Kidney (tissue), 14 donors: ENCODE measurements around the gene ADGRV1. TPM values are rescaled to one million over a fixed set of nuclear protein-coding genes. Genes with fewer than 3 reads are reported as not detected.

ENCODE experiments used
- DNase-seq, 5 donors: peaks; one replicate each; pipeline ENCODE4 v3.0.0-alpha.2; 2013 to 2020
- FAIRE-seq: peaks from 2 replicates; lab custom pipeline; 2012; peaks lifted over from hg19 to GRCh38; lab: Jason Lieb, UNC
- H3K27ac ChIP-seq, 2 donors: one replicate each; pipeline ENCODE4 v1.7.0; 2013; ENCODE audit warnings: low read depth in 2 of 2, low read length in 2 of 2, inconsistent platforms in 1 of 2
- H3K27me3 ChIP-seq: one replicate; pipeline ENCODE4 v1.7.1; 2013; ENCODE audit warnings: low read length, inconsistent platforms; ENCODE audit not compliant: control insufficient read depth, insufficient read depth
- H3K36me3 ChIP-seq, 3 donors: one replicate each; pipeline versions ENCODE4 v1.7.0 to v1.7.1; 2013; ENCODE audit warnings: low read length in 3 of 3, control low read depth in 1 of 3, inconsistent platforms in 1 of 3; ENCODE audit not compliant: insufficient read depth in 3 of 3, control insufficient read depth in 2 of 3
- H3K4me1 ChIP-seq, 3 donors: one replicate each; pipeline versions ENCODE4 v1.7.0 to v1.7.1; 2013; ENCODE audit warnings: low read length in 3 of 3, inconsistent platforms in 1 of 3, low read depth in 1 of 3; ENCODE audit not compliant: control insufficient read depth in 2 of 3, insufficient read depth in 2 of 3
- H3K4me3 ChIP-seq, 3 donors: one replicate each; pipeline versions ENCODE4 v1.7.0 to v1.8.1; 2013; ENCODE audit warnings: low read length in 3 of 3, control low read depth in 1 of 3, inconsistent platforms in 1 of 3
- H3K9ac ChIP-seq, 3 donors: one replicate each; pipeline versions ENCODE4 v1.7.0 to v1.7.1; 2013; ENCODE audit warnings: low read length in 3 of 3, control low read depth in 1 of 3, inconsistent platforms in 1 of 3
- H3K9me3 ChIP-seq, 3 donors: one replicate each; pipeline versions ENCODE4 v1.7.0 to v1.7.1; 2013; ENCODE audit warnings: low read length in 3 of 3, control low read depth in 1 of 3, inconsistent platforms in 1 of 3; ENCODE audit not compliant: control insufficient read depth in 2 of 3, insufficient read depth in 1 of 3
- CTCF ChIP-seq: IDR thresholded peaks from 3 replicates; pipeline ENCODE4 v1.5.1; 2012; ENCODE audit warnings: mild to moderate bottlenecking, moderate library complexity, borderline replicate concordance; ENCODE audit not compliant: insufficient read depth; ENCODE audit errors: extremely low read depth
- intact Hi-C: fragments of 100-400 bp; cut with DNase I; formaldehyde crosslinking; loops from one replicate; pipeline ENCODE4 v1.11.1; 2022
- polyA plus RNA-seq: library from polyadenylated mRNA; stranded (reverse); fragments of 350-450 nt; fragmentation: Illumina TruSeq; extraction: RNeasy Lipid Tissue Mini Kit (QIAGEN cat#74804); gene quantifications from one replicate; pipeline ENCODE4 v1.2.3, GENCODE V29; 2014; ENCODE audit warnings: low read depth, low replicate concordance; ENCODE audit not compliant: insufficient read depth
- total RNA-seq: library from RNA; stranded (reverse); fragmentation: NEBNext Ultra II Directional; extraction: Animal tissue kit (Norgen Biotek cat#: 25700); gene quantifications from one replicate; pipeline ENCODE4 v1.2.1, GENCODE V29; 2021
- donor health status: control.
- donor health status: control.
- donor health status: control.
- donor health status: control.
- donor health status: control.
- donor health status: DM: yes; HTN: yes; CAD: no.
- donor health status: Normal renal cell carcinoma (clear cell type).

Gene ADGRV1
- total and polyA plus RNA-seq, 2 donors from 2014 or later: 7.0 to 7.3 TPM

GRCh38 chr5:91212714-91213092, 654.1 kb downstream of the ADGRV1 start:
- FAIRE-seq: no peak
- no peak for TF ChIP-seq CTCF
- Histone ChIP-seq H3K9ac (no peak overlapping the region), H3K36me3 (no peaks in the 10 kb centered on the region), H3K4me3 (no peak overlapping the region), H3K27ac (no peak overlapping the region), H3K27me3 (no peaks in the 10 kb centered on the region), H3K4me1 (no peaks in the 10 kb centered on the region), H3K9me3 (no peaks in the 10 kb centered on the region)
- intact Hi-C loops: no loop called here
- peak in 2 of 5 donors; percentile 17 to 77 for DNase-seq

Other genes starting within 250 kb of the ADGRV1 start
- gene CETN3, start 149.0 kb upstream of the ADGRV1 start, total RNA-seq: 19.8 TPM
- 50.0 TPM for gene CETN3, start 149.0 kb upstream of the ADGRV1 start, polyA plus RNA-seq
- gene MBLAC2, start 84.0 kb upstream of the ADGRV1 start, total RNA-seq: 6.7 TPM
- 2.4 TPM for gene MBLAC2, start 84.0 kb upstream of the ADGRV1 start, polyA plus RNA-seq
- 1.5 TPM for gene POLR3G, start 83.9 kb upstream of the ADGRV1 start, total RNA-seq
- gene POLR3G, start 83.9 kb upstream of the ADGRV1 start, polyA plus RNA-seq: 1.0 TPM
- 18.7 TPM for gene LYSMD3, start 29.2 kb upstream of the ADGRV1 start, total RNA-seq
- gene LYSMD3, start 29.2 kb upstream of the ADGRV1 start, polyA plus RNA-seq: 7.3 TPM